Mammary epithelial cell (primary cell): ENCODE results near the gene THRAP3.

Experiments used
- EZH2 ChIP-seq: IDR thresholded peaks from 2 replicates; pipeline ENCODE4 v1.6.1; 2012; ENCODE audit warnings: low read length, inconsistent platforms, borderline replicate concordance
- TF ChIP-seq, protein P1 (sequence below), 2 donors: IDR thresholded peaks in 1 of 2; conservative IDR thresholded peaks in 1 of 2; 2 replicates each; pipeline ENCODE4 v1.5.1; 2011 to 2012; ENCODE audit warnings: inconsistent platforms in 2 of 2, low read length in 2 of 2, mild to moderate bottlenecking in 2 of 2, control low read depth in 1 of 2, low read depth in 1 of 2; ENCODE audit not compliant: insufficient read depth in 1 of 2; ENCODE audit errors: extremely low read depth in 1 of 2

DNA sequence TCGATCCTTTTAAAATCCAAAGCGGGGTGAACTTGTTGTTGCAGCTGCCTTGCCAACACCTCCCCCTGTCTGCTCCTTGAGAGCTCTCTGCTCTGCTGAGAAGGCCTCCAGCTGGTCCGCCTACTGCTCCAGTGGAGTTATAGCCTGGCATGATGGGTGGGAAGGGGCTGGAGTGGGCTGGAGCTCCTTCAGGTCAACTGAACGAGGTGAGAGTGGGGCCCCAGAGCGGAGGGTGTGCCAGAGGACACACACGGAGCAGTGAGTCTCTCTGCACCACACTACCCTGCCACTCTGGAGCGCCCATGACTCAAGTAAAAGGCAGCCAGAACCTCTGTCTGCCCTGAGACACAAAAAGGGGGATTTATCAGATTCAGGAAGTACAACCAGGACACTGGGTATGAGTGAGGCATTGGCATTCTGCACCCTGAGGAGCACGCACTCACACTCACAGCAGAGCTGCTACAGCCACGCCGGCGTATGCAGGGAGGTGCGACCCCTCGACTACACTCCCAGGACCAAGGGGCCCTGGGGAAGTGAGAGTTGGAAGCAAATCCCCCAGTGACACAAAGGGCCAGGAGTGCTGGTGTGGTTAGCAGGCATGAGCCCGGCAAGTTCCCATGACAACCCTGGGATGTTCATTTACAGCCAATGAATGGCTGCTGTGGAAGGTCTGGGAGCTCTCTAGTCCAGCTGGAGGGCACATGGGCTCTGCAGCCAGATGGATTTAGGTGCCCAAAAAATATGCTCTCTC is 127.2 kb downstream of the THRAP3 start:
- TF ChIP-seq, protein P1, sequence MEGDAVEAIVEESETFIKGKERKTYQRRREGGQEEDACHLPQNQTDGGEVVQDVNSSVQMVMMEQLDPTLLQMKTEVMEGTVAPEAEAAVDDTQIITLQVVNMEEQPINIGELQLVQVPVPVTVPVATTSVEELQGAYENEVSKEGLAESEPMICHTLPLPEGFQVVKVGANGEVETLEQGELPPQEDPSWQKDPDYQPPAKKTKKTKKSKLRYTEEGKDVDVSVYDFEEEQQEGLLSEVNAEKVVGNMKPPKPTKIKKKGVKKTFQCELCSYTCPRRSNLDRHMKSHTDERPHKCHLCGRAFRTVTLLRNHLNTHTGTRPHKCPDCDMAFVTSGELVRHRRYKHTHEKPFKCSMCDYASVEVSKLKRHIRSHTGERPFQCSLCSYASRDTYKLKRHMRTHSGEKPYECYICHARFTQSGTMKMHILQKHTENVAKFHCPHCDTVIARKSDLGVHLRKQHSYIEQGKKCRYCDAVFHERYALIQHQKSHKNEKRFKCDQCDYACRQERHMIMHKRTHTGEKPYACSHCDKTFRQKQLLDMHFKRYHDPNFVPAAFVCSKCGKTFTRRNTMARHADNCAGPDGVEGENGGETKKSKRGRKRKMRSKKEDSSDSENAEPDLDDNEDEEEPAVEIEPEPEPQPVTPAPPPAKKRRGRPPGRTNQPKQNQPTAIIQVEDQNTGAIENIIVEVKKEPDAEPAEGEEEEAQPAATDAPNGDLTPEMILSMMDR (conservative IDR thresholded peaks at IDR 0.05 in 1 of 2, IDR thresholded peaks at IDR 0.05 in 1 of 2; ENCODE audit: extremely low read depth in 1 of 2, insufficient read depth in 1 of 2, low read depth in 1 of 2, low read length in 2 of 2): peak in 1 of 2 donors; percentile 22
- no peak for TF ChIP-seq EZH2
